ACHN (cell line): ENCODE data around the gene DTL.

ENCODE experiments used
- DNase-seq: peaks from one replicate; pipeline ENCODE4 v3.0.0-alpha.2; 2015
- in situ Hi-C: cut with HindIII; loops from 2 replicates; pipeline ENCODE4 v1.10.0; 2017; ENCODE audit warnings: low sequenced_read_pairs, low pct_ligation_motif_present, low pct_unique_long_range_greater_than_20kb

Gene DTL

GRCh38 chr1:212074856-212075255 is 39.3 kb downstream of the DTL start:
- no peak for DNase-seq
- in situ Hi-C loops = no loop called here

GRCh38 chr1:212077028-212077427 is 41.5 kb downstream of the DTL start:
- in situ Hi-C loops = no loop called here
- no peak for DNase-seq

- in situ Hi-C loops = no loop called here
- no peak for DNase-seq
Observed at GRCh38 chr1:212078826-212079225, 43.3 kb downstream of the DTL start.

GRCh38 chr1:212082765-212083406 is 47.3 kb downstream of the DTL start:
- no peak for DNase-seq
- in situ Hi-C loops = no loop called here

GRCh38 chr1:212089560-212090163 is 54.1 kb downstream of the DTL start:
- DNase-seq = no peak
- in situ Hi-C loops = no loop called here

GRCh38 chr1:212091438-212092121 is 56.0 kb downstream of the DTL start:
- in situ Hi-C loops = no loop called here
- DNase-seq = no peak

GRCh38 chr1:212097360-212097759 is 61.8 kb downstream of the DTL start:
- in situ Hi-C loops = no loop called here
- no peak for DNase-seq

- no peak for DNase-seq
- in situ Hi-C loops = no loop called here
Observed at GRCh38 chr1:212098310-212098709, 62.8 kb downstream of the DTL start.

- no peak for DNase-seq
- in situ Hi-C loops = no loop called here
Observed at GRCh38 chr1:212098771-212099170, 63.2 kb downstream of the DTL start.

- no peak for DNase-seq
- in situ Hi-C loops = no loop called here
Observed at GRCh38 chr1:212101251-212101650, 65.7 kb downstream of the DTL start.

GRCh38 chr1:212101735-212102134 is 66.2 kb downstream of the DTL start:
- DNase-seq = no peak
- in situ Hi-C loops = no loop called here

GRCh38 chr1:212104586-212105325 is 69.2 kb downstream of the DTL start:
- no peak for DNase-seq
- in situ Hi-C loops = no loop called here

GRCh38 chr1:212106286-212106792 is 70.8 kb downstream of the DTL start:
- DNase-seq = no peak
- in situ Hi-C loops = no loop called here

GRCh38 chr1:212107481-212107880 is 71.9 kb downstream of the DTL start:
- DNase-seq = no peak
- in situ Hi-C loops = no loop called here

GRCh38 chr1:212108187-212108586 is 72.6 kb downstream of the DTL start:
- in situ Hi-C loops = no loop called here
- DNase-seq = no peak

GRCh38 chr1:212108981-212109380 is 73.4 kb downstream of the DTL start:
- in situ Hi-C loops = no loop called here

GRCh38 chr1:212109728-212110127 is 74.2 kb downstream of the DTL start:
- DNase-seq = no peak
- in situ Hi-C loops = no loop called here

More at GRCh38 chr1:212108981-212109380, 73.4 kb downstream of the DTL start:
- no peak for DNase-seq

- no peak for DNase-seq
- in situ Hi-C loops = no loop called here
Observed at GRCh38 chr1:212110617-212111016, 75.1 kb downstream of the DTL start.

GRCh38 chr1:212111536-212111935 is 76.0 kb downstream of the DTL start:
- in situ Hi-C loops = no loop called here
- no peak for DNase-seq
